Sigmoid colon (tissue), 7 donors: ENCODE data around the gene GRM5. TPM values are rescaled to one million over a fixed set of nuclear protein-coding genes. Genes with fewer than 3 reads are reported as not detected.

Experiments used
- DNase-seq: peaks from one replicate; pipeline ENCODE4 v3.0.0-alpha.2; 2019
- H3K27ac ChIP-seq, 4 donors: fragments of 200-600 bp; sonication (generic); one replicate each; pipeline ENCODE4 v1.5.1; 2016 to 2019; ENCODE audit warnings: mild to moderate bottlenecking in 1 of 4
- H3K27me3 ChIP-seq, 3 donors: fragments of 200-600 bp; sonication (generic); one replicate each; pipeline ENCODE4 v1.5.1; 2019; ENCODE audit warnings: mild to moderate bottlenecking in 1 of 3
- H3K36me3 ChIP-seq, 4 donors: fragments of 200-600 bp; sonication (generic); one replicate each; pipeline ENCODE4 v1.5.1; 2016 to 2019
- H3K4me1 ChIP-seq, 4 donors: fragments of 200-600 bp; sonication (generic); one replicate each; pipeline ENCODE4 v1.5.1; 2017 to 2019
- H3K4me3 ChIP-seq, 4 donors: fragments of 200-600 bp; sonication (generic); one replicate each; pipeline ENCODE4 v1.5.1; 2017 to 2019; ENCODE audit warnings: mild to moderate bottlenecking in 2 of 4, moderate library complexity in 1 of 4
- H3K9me3 ChIP-seq, 4 donors: fragments of 200-600 bp in 3 of 4; sonication (generic) in 3 of 4; one replicate each; pipeline versions ENCODE4 v1.5.1 to v1.6.1; 2013 to 2019
- EP300 ChIP-seq, 4 donors: sonication (generic); formaldehyde crosslinking; IDR thresholded peaks; one replicate each; pipeline ENCODE4 v1.6.1; 2017; ENCODE audit warnings: antibody characterized with exemption in 4 of 4
- POLR2A ChIP-seq, 2 donors: fragments of 450-650 bp; IDR thresholded peaks; one replicate each; pipeline ENCODE4 v1.6.1; 2016; ENCODE audit warnings: antibody characterized with exemption in 2 of 2, mild to moderate bottlenecking in 2 of 2, moderate library complexity in 2 of 2
- POLR2AphosphoS5 ChIP-seq, 4 donors: sonication (generic); formaldehyde crosslinking; IDR thresholded peaks; one replicate each; pipeline ENCODE4 v1.6.1; 2017; ENCODE audit warnings: antibody characterized with exemption in 4 of 4
- WGBS, 2 donors: extraction: QIAGEN DNeasy Blood & Tissue Kit; methylation state at CpG; one replicate each; pipeline ENCODE4 v1.1.7; 2013; 5-methylcytosine and 5-hydroxymethylcytosine counted together
- intact Hi-C: fragments of 100-400 bp; cut with DNase I; formaldehyde crosslinking; loops from one replicate; pipeline ENCODE4 v1.15.1; 2023
- polyA plus RNA-seq, 3 donors: library from polyadenylated mRNA; stranded (reverse); fragments of 200-250 nt; gene quantifications; one replicate each; pipeline ENCODE4 v1.2.3, GENCODE V29; 2013
- total RNA-seq, 4 donors: library from RNA; depleted of rRNA; stranded (reverse); fragments of >200 nt; gene quantifications; one replicate each; pipeline ENCODE4 v1.1.0, GENCODE V29; 2016
- TF ChIP-seq, protein P1 (sequence below), 4 experiments: fragments of 450-650 bp in 3 of 4; fragments of 200-600 bp in 1 of 4; IDR thresholded peaks; one replicate each; pipeline ENCODE4 v1.5.1; 2016 to 2019; ENCODE audit warnings: antibody characterized with exemption in 4 of 4, mild to moderate bottlenecking in 3 of 4, moderate library complexity in 2 of 4
- donor health status: healthy with polysubstance abuse.
- donor health status: Bipolar disorder and iron deficiency.
- donor health status: healthy.

Gene GRM5
- total and polyA plus RNA-seq, 7 donors: under 0.01 to 0.49 TPM; not detected in 5

DNA sequence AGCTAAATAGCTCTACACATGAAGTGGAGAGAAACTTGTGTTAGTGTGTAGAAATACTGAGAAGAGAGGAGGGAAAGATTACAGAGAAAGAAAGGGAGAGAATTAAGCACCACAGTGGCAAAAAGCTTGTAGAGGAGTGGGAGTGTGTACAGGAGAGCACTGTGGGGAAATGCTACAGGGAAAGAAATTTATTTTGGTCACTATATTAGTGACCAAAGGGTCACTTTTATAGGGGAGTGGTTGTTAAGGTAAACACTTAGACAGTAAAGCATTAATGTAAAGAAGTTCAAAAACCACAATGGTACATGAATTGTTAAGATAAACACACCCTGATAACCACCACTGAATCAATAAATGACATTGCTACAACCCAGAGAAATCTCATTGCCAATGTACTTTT is 421.1 kb downstream of the GRM5 start:
- Histone ChIP-seq H3K36me3 (no peaks in the 10 kb centered on the region), H3K27ac (no peak overlapping the region), H3K9me3 (no peaks in the 10 kb centered on the region), H3K4me1 (no peaks in the 10 kb centered on the region), H3K4me3 (no peak overlapping the region), H3K27me3 (no peaks in the 10 kb centered on the region)
- DNase-seq: no peak
- TF ChIP-seq, protein P1, sequence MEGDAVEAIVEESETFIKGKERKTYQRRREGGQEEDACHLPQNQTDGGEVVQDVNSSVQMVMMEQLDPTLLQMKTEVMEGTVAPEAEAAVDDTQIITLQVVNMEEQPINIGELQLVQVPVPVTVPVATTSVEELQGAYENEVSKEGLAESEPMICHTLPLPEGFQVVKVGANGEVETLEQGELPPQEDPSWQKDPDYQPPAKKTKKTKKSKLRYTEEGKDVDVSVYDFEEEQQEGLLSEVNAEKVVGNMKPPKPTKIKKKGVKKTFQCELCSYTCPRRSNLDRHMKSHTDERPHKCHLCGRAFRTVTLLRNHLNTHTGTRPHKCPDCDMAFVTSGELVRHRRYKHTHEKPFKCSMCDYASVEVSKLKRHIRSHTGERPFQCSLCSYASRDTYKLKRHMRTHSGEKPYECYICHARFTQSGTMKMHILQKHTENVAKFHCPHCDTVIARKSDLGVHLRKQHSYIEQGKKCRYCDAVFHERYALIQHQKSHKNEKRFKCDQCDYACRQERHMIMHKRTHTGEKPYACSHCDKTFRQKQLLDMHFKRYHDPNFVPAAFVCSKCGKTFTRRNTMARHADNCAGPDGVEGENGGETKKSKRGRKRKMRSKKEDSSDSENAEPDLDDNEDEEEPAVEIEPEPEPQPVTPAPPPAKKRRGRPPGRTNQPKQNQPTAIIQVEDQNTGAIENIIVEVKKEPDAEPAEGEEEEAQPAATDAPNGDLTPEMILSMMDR (IDR thresholded peaks at IDR 0.05): no peak
- TF ChIP-seq POLR2A (IDR thresholded peaks at IDR 0.05) (no peak), POLR2AphosphoS5 (IDR thresholded peaks at IDR 0.05) (no peak), EP300 (IDR thresholded peaks at IDR 0.05) (no peak)
- intact Hi-C loops: no loop called here

DNA sequence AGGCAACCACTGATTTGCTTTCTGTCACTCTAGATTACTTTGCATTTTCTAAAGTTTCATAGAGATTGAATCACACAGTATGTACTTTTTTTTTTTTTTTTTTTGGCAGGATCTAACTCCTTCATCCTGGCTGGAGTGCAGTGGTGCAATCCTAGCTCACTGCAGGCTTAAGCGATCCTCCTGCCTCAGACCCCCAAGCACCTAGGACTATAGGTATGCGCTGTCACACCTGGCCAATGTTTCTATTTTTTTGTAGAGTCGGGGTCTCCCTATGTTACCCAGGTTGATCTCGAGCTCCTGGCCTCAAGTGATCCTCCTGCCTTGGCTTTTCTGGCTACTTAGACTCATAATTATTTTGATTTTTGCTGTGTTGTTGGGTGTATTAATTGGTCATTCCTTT is 433.6 kb downstream of the GRM5 start:
- WGBS, 2 donors: 70 to 86% methylated on average over 4 of the region's 4 CpGs
- no peaks in the 10 kb centered on the region for H3K36me3 ChIP-seq
- intact Hi-C loops: no loop called here
- H3K9me3 ChIP-seq: no peaks in the 10 kb centered on the region
- no peaks in the 10 kb centered on the region for H3K27me3 ChIP-seq
- no peak for DNase-seq
- H3K27ac ChIP-seq: no peak overlapping the region
- H3K4me3 ChIP-seq: no peak overlapping the region
- TF ChIP-seq POLR2AphosphoS5 (IDR thresholded peaks at IDR 0.05) (no peak), POLR2A (IDR thresholded peaks at IDR 0.05) (no peak), EP300 (IDR thresholded peaks at IDR 0.05) (no peak)
- TF ChIP-seq, protein P1 (IDR thresholded peaks at IDR 0.05): no peak
- H3K4me1 ChIP-seq: no peaks in the 10 kb centered on the region

DNA sequence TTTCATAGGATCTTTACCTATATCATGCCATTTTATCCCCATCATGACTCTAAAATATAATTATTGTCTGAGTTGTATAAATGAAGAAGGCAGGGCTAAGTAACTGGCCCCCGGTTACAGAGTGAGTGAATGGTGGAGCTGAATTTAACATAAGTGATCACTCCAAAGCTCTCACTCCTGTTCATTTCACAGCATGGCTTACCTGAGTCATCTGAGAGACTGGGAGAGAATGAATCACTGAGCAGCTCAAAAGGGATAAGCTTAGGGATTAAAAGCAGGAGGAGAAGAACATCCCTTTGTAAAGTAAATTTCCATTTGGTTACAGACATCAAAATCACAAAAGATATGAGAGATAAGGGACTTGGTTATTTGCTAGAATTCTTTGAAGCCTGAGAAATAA is 434.3 kb downstream of the GRM5 start:
- TF ChIP-seq, protein P1 (IDR thresholded peaks at IDR 0.05): no peak
- TF ChIP-seq POLR2AphosphoS5 (IDR thresholded peaks at IDR 0.05) (no peak), EP300 (IDR thresholded peaks at IDR 0.05) (no peak), POLR2A (IDR thresholded peaks at IDR 0.05) (no peak)
- no peaks in the 10 kb centered on the region for H3K36me3 ChIP-seq
- 45 to 78% methylated on average over 1 of the region's 1 CpG for WGBS, 2 donors

DNA sequence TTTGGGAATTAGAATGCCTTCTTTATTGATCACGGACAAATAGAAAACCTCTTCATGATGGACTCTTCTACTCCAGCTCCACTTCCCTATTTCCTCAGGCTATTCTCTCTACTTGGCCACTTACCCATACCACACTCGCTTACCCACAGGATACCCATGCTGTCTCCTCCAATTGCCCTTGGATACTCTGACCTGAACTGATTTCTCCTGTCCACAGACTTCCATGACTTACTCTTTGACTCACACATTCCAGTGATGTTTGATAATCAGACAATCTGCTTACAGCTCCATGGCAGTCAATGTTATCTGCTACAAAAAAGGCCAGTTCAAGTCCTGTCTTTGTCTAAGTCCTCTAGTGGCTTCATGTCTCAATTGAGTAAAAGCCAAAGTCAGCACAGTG is 436.3 kb downstream of the GRM5 start:
- TF ChIP-seq EP300 (IDR thresholded peaks at IDR 0.05) (no peak), POLR2A (IDR thresholded peaks at IDR 0.05) (no peak), POLR2AphosphoS5 (IDR thresholded peaks at IDR 0.05) (no peak)
- TF ChIP-seq, protein P1 (IDR thresholded peaks at IDR 0.05): no peak

More for the DNA sequence above, 434.3 kb downstream of the GRM5 start:
- H3K4me3 ChIP-seq: no peak overlapping the region
- intact Hi-C loops: no loop called here
- DNase-seq: no peak
- no peaks in the 10 kb centered on the region for H3K4me1 ChIP-seq
- H3K27ac ChIP-seq: no peak overlapping the region
- H3K27me3 ChIP-seq: no peaks in the 10 kb centered on the region
- no peaks in the 10 kb centered on the region for H3K9me3 ChIP-seq

DNA sequence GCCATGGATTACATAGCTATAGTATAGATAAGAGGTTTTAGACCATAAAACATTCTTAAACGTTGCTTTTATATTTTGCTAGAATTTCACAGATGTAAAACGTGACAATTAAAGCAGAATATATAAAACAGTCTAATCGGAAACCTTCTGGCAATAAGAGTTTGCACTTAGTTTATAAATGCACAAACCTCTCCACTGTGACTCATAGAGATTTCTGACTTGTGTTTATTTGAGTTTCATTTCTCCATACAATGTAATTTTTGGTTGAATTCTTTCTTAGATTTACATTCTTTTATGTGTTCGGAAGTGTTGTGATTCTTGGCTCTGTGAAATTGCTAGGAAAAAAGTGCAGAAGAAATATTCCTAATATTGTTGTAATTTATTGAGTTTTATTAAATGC is 439.6 kb downstream of the GRM5 start:
- TF ChIP-seq, protein P1 (IDR thresholded peaks at IDR 0.05): no peak
- TF ChIP-seq EP300 (IDR thresholded peaks at IDR 0.05): no peak
- TF ChIP-seq POLR2A (IDR thresholded peaks at IDR 0.05): no peak
- TF ChIP-seq POLR2AphosphoS5 (IDR thresholded peaks at IDR 0.05): no peak
- no peak for DNase-seq
- H3K27me3 ChIP-seq: no peaks in the 10 kb centered on the region
- no peaks in the 10 kb centered on the region for H3K9me3 ChIP-seq
- intact Hi-C loops: no loop called here
- no peak overlapping the region for H3K4me3 ChIP-seq
- no peak overlapping the region for H3K27ac ChIP-seq
- no peaks in the 10 kb centered on the region for H3K4me1 ChIP-seq
- no peaks in the 10 kb centered on the region for H3K36me3 ChIP-seq
- 59 to 63% methylated on average over 4 of the region's 4 CpGs for WGBS, 2 donors

More for the DNA sequence above, 436.3 kb downstream of the GRM5 start:
- Histone ChIP-seq H3K36me3 (no peaks in the 10 kb centered on the region), H3K27ac (no peak overlapping the region), H3K4me1 (no peaks in the 10 kb centered on the region), H3K9me3 (no peaks in the 10 kb centered on the region), H3K27me3 (no peaks in the 10 kb centered on the region), H3K4me3 (no peak overlapping the region)
- DNase-seq: no peak
- 86 to 96% methylated on average over 2 of the region's 2 CpGs for WGBS, 2 donors
- intact Hi-C loops: no loop called here
